Esophagus muscularis mucosa (tissue), 4 donors: ENCODE data around the gene ABI3BP. TPM values are rescaled to one million over a fixed set of nuclear protein-coding genes. Genes with fewer than 3 reads are reported as not detected.

Experiments used
- DNase-seq: peaks from one replicate; pipeline ENCODE4 v3.0.0-alpha.2; 2017; ENCODE audit errors: extremely low spot score
- H3K27ac ChIP-seq, 4 donors: fragments of 200-600 bp; sonication (generic); replicated peaks in 1 of 4; 1 replicate in 3 of 4; 2 replicates in 1 of 4; pipeline ENCODE4 v1.5.1; 2016 to 2019; ENCODE audit warnings: mild to moderate bottlenecking in 1 of 4
- H3K27me3 ChIP-seq, 4 donors: fragments of 200-600 bp; sonication (generic); one replicate each; pipeline versions ENCODE4 v1.5.1 to v1.6.0; 2016 to 2019
- H3K36me3 ChIP-seq, 4 donors: fragments of 200-600 bp; sonication (generic); one replicate each; pipeline ENCODE4 v1.5.1; 2016 to 2019
- H3K4me1 ChIP-seq, 4 donors: fragments of 200-600 bp; sonication (generic); one replicate each; pipeline ENCODE4 v1.5.1; 2016 to 2019
- H3K4me3 ChIP-seq, 4 donors: fragments of 200-600 bp; sonication (generic); 1 replicate in 2 of 4; 2 replicates in 2 of 4; pipeline ENCODE4 v1.5.1; 2016 to 2019; ENCODE audit warnings: mild to moderate bottlenecking in 4 of 4, moderate library complexity in 1 of 4
- H3K9me3 ChIP-seq, 4 donors: fragments of 200-600 bp; sonication (generic); 1 replicate in 3 of 4; 2 replicates in 1 of 4; pipeline ENCODE4 v1.5.1; 2016 to 2019
- CTCF ChIP-seq, 3 experiments: fragments of 200-600 bp in 2 of 3; fragments of 450-650 bp in 1 of 3; sonication (generic) in 2 of 3; IDR thresholded peaks; one replicate each; pipeline ENCODE4 v1.5.1; 2017 to 2019; ENCODE audit warnings: antibody characterized with exemption in 3 of 3, mild to moderate bottlenecking in 2 of 3, moderate library complexity in 1 of 3
- EP300 ChIP-seq: sonication (generic); formaldehyde crosslinking; IDR thresholded peaks from one replicate; pipeline ENCODE4 v1.6.1; 2017; ENCODE audit warnings: antibody characterized with exemption
- POLR2A ChIP-seq: fragments of 450-650 bp; IDR thresholded peaks from one replicate; pipeline ENCODE4 v1.6.1; 2017; ENCODE audit warnings: antibody characterized with exemption, moderate library complexity, mild to moderate bottlenecking, low read depth
- POLR2AphosphoS5 ChIP-seq, 2 donors: sonication (generic); formaldehyde crosslinking; IDR thresholded peaks; one replicate each; pipeline ENCODE4 v1.6.1; 2017; ENCODE audit warnings: antibody characterized with exemption in 2 of 2
- WGBS: methylation state at CpG from one replicate; pipeline ENCODE4 v1.1.5; 2018; 5-methylcytosine and 5-hydroxymethylcytosine counted together
- intact Hi-C: fragments of 100-400 bp; cut with DNase I; formaldehyde crosslinking; loops from one replicate; pipeline ENCODE4 v1.15.1; 2023
- total RNA-seq, 4 donors: library from RNA; depleted of rRNA; stranded (reverse); fragments of >200 nt; gene quantifications; one replicate each; pipeline versions ENCODE4 v1.1.0 to v1.2.1, GENCODE V29; 2016

ABI3BP gene
- total RNA-seq, 4 donors from 2014 or later, result 25.7 to 67.3 (median 61.5) TPM

- Histone ChIP-seq H3K4me1 (no peaks in the 10 kb centered on the region), H3K36me3 (no peaks in the 10 kb centered on the region), H3K27ac (no peak overlapping the region), H3K4me3 (no peak overlapping the region), H3K27me3 (no peaks in the 10 kb centered on the region), H3K9me3 (no peaks in the 10 kb centered on the region)
- intact Hi-C loops, result no loop called here
- DNase-seq, result no peak
- TF ChIP-seq POLR2AphosphoS5 (IDR thresholded peaks at IDR 0.05) (no peak), CTCF (IDR thresholded peaks at IDR 0.05) (no peak), POLR2A (no peak), EP300 (no peak)
- 97% methylated on average over 2 of the region's 2 CpGs for WGBS
Observed at GRCh38 chr3:100941451-100941850, 51.8 kb downstream of the ABI3BP start.

GRCh38 chr3:100941041-100941440 is 52.2 kb downstream of the ABI3BP start:
- no peaks in the 10 kb centered on the region for H3K36me3 ChIP-seq

GRCh38 chr3:100936931-100937330 is 56.3 kb downstream of the ABI3BP start:
- no peaks in the 10 kb centered on the region for H3K9me3 ChIP-seq
- 70% methylated on average over 1 of the region's 1 CpG for WGBS
- no peaks in the 10 kb centered on the region for H3K27me3 ChIP-seq
- no peak overlapping the region for H3K4me3 ChIP-seq
- TF ChIP-seq EP300, result no peak
- no peak for TF ChIP-seq CTCF (IDR thresholded peaks at IDR 0.05)
- no peaks in the 10 kb centered on the region for H3K36me3 ChIP-seq
- intact Hi-C loops, result no loop called here
- H3K27ac ChIP-seq, result no peak overlapping the region
- H3K4me1 ChIP-seq, result no peaks in the 10 kb centered on the region
- DNase-seq, result no peak

More at GRCh38 chr3:100941041-100941440, 52.2 kb downstream of the ABI3BP start:
- Histone ChIP-seq H3K27me3 (no peaks in the 10 kb centered on the region), H3K27ac (no peak overlapping the region), H3K9me3 (no peaks in the 10 kb centered on the region), H3K4me1 (no peaks in the 10 kb centered on the region), H3K4me3 (no peak overlapping the region)
- no peak for DNase-seq
- intact Hi-C loops, result no loop called here
- TF ChIP-seq POLR2A, result no peak
- TF ChIP-seq CTCF (IDR thresholded peaks at IDR 0.05), result no peak
- TF ChIP-seq POLR2AphosphoS5 (IDR thresholded peaks at IDR 0.05), result no peak
- TF ChIP-seq EP300, result no peak
- WGBS, result 90% methylated on average over 2 of the region's 2 CpGs

GRCh38 chr3:100932491-100932890 is 60.7 kb downstream of the ABI3BP start:
- no peaks in the 10 kb centered on the region for H3K27me3 ChIP-seq
- no peak overlapping the region for H3K4me3 ChIP-seq
- intact Hi-C loops, result no loop called here
- no peak overlapping the region for H3K27ac ChIP-seq
- H3K4me1 ChIP-seq, result peaks cover 0 to 10% (median 5%) of the 10 kb centered on the region in 4 donors
- WGBS, result 73% methylated on average over 4 of the region's 4 CpGs
- no peak for TF ChIP-seq POLR2AphosphoS5 (IDR thresholded peaks at IDR 0.05)
- TF ChIP-seq POLR2A, result no peak
- TF ChIP-seq CTCF (IDR thresholded peaks at IDR 0.05), result no peak
- no peak for TF ChIP-seq EP300
- no peak for DNase-seq
- H3K36me3 ChIP-seq, result no peaks in the 10 kb centered on the region
- no peaks in the 10 kb centered on the region for H3K9me3 ChIP-seq
